MM.1S (cell line): ENCODE measurements around the gene APOBEC3G.

Experiments used
- CTCF ChIP-seq: fragments of 300-600 bp; sonication (generic); IDR thresholded peaks from 2 replicates; pipeline ENCODE4 v1.5.1; 2016; ENCODE audit warnings: antibody characterized with exemption, low read length, mixed read lengths
- EZH2 ChIP-seq: fragments of 300-600 bp; sonication (generic); optimal IDR thresholded peaks from 2 replicates; pipeline ENCODE3; 2017; ENCODE audit warnings: low read depth, mild to moderate bottlenecking, antibody characterized with exemption, low read length, mixed read lengths

DNA sequence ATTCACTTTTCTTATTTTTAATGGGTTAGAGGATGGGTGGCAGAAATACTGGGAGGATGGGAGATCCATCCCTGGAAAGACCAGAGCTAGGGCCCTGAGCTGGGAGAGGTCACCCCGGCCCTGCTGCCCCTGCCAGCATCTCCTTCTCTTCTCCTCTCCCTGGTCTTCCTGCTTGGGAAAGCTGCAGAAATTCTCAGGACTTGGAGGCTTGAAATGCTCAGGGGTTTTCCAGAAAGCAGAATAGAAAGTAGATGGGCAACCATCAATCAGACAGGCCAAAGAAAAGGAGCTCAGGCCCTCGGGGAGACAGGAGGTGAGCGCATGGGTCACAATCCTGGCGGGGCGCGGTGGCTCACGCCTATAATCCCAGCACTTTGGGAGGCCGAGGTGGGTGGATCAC lies 21.5 kb downstream of the APOBEC3G start:
- TF ChIP-seq CTCF = no peak
- TF ChIP-seq EZH2 = no peak
